Measurements from ENCODE around the gene THSD7A. TPM values are rescaled to one million over a fixed set of nuclear protein-coding genes. Genes with fewer than 3 reads are reported as not detected.
"Not testable (repeated sequence)": the region's sequence is repeated elsewhere in the genome, so short reads cannot be mapped to it uniquely, and the experiment has no call there.

The THSD7A gene
- total RNA-seq, 1 donor from 2014 or later, result 15.0 TPM

DNA sequence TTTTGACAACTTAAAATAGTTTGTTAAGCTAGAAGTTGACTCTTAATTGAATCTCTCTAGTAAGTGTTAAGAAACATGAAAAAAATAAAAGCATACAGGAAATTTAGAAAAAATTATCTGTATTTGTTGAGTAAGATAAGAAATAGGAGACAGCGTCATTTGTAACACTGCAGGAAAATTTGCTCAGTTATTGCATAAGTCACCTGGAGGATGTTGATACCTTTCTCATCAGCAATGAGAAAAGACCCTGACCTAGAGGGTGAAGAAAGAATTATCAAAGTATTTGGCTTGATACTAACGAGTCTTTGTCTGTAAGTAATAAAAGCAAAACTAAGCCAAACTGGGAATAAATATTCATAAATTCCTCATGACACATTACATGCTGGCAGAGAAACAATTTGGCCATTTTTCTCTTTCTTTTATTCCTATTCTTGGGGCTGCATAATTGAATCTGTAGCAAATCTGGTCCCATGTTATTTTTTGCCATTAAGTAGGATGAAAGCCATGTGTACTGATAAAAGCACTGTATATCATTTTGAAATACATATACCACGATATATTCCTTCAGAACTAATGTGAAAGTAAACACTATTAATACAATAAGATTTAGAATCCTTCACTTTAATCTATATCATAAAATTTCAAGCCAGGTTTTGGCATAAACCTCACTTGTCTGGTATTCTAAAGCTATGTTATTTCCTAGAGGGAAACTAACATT, 362.8 kb downstream of the THSD7A start:
- no peak for DNase-seq (ENCODE audit: low spot score)

- no peak for DNase-seq (ENCODE audit: low spot score)
These were observed 365.4 kb downstream of the THSD7A start for GRCh38 chr7:11466517-11467105.

- DNase-seq (ENCODE audit: low spot score), result no peak
These were observed 367.4 kb downstream of the THSD7A start for GRCh38 chr7:11464624-11465023.

DNA sequence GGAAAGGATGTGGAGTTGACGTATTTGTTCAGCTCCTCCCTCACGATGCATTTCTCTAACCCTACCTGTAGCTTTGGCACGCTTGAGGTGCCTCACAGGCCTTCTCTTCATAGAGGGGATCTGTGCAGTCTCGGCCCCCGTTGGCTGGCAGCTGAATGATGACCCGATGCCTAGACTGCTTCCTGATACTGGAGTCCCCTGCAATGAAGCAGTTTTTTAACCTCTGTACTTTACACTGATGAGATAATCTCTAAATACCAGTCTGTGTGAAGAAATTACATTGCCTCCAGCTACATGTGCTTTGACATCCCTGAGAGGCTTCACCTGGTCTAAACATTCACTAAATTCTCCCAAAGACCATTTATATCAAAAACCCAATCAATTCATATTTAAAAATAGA, 370.1 kb downstream of the THSD7A start:
- no peak for DNase-seq (ENCODE audit: low spot score)

- peak; percentile 15 for DNase-seq (ENCODE audit: low spot score)
These were observed 373.1 kb downstream of the THSD7A start for GRCh38 chr7:11458736-11459483.

DNA sequence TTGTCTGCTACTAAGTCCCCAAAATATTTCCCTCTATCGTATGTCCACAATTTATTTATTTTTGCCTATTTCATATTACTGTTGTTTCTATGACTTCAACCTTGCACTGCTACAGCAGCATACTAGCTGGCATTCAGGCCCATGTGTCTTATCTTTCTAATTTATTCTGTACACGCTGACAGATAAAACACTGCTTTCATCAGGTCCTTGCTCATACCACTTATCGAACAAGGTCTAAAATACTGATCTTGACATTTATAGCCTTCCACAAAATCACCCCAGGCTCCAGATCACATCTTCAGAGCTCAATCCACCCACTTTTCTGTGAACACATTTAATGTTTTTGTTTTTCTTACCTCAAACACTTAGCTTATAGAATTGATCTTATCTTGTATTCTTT, 374.6 kb downstream of the THSD7A start:
- DNase-seq (ENCODE audit: low spot score), result no peak

DNA sequence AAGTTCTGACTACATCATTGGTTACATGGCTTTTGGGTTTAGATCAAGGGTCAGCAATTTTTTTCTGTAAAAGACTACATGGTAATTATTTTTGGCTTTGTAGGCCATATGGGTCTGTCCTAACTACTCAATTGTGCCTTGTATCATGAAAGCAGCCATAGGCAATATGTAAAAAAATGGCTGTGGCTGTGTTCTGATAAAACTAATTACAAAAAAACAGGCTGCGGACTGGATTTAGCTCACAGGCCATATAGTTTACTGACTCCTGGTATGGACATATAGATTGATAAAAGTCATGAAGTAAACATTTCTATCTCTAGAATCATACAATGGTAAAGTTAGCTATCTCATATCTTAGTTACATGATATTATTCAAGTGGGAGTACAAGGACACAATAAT, 375.4 kb downstream of the THSD7A start:
- no peak for DNase-seq (ENCODE audit: low spot score)

GRCh38 chr7:11452476-11452875, 379.5 kb downstream of the THSD7A start:
- no peak for DNase-seq (ENCODE audit: low spot score)

GRCh38 chr7:11450281-11450680, 381.7 kb downstream of the THSD7A start:
- DNase-seq (ENCODE audit: low spot score), result no peak

- no peak for DNase-seq (ENCODE audit: low spot score)
These were observed 382.7 kb downstream of the THSD7A start for GRCh38 chr7:11449316-11449715.

- no peak for DNase-seq (ENCODE audit: low spot score)
These were observed 383.7 kb downstream of the THSD7A start for GRCh38 chr7:11448323-11448722.

- no peak for DNase-seq (ENCODE audit: low spot score)
These were observed 384.9 kb downstream of the THSD7A start for GRCh38 chr7:11447106-11447505.

DNA sequence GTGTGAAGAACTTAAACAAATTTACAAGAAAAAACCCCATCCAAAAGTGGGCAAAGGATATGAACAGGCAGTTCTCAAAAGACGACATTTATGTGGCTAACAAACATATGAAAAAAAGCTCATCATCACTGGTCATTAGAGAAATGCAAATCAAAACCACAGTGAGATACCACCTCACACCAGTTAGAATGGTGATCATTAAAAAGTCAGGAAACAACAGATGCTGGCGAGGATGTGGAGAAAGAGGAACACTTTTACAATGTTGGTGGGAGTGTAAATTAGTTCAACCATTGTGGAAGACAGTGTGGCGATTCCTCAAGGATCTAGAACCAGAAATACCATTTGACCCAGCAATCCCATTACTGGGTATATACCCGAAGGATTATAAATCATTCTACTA, 388.1 kb downstream of the THSD7A start:
- not testable (repeated sequence) for DNase-seq (ENCODE audit: low spot score)

DNA sequence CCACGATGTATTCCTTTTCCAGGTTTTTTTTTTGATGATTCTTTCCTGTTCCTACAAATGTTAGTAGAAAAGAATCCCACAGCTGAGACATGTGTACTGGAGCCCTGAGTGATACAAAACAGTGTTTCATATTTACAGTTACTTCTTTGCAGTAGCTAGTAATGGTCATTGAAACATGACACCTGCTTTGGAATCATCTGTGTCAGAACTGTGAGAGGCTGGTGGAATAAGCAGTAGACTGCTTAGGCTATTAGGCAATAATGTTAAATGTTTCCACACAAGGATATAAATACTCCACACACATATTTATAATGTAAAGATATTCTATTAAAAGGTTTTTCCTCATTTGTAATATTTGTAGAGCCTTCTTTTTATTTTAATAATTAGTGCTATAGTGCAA, 394.0 kb downstream of the THSD7A start:
- no peak for DNase-seq (ENCODE audit: low spot score)

GRCh38 chr7:11436773-11437524, 395.0 kb downstream of the THSD7A start:
- DNase-seq (ENCODE audit: low spot score), result no peak

DNA sequence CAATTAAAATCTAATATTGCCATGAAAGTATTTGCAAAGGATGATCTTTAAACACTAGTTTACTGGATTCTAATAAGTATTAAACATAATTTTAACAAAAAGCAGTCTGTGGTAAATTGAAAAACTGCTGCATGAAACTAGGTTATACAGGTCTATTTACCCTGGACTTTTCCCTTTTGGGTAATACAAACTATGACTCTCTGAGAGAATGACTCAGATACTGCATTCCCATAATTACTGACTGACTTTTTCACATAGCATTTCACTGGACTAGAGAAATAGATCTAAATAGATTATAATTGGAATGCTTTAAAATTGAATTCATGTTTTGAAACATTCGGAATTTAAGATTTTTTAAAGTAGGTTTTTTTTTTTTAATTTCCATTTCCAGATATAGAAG, 395.7 kb downstream of the THSD7A start:
- DNase-seq (ENCODE audit: low spot score), result no peak

DNA sequence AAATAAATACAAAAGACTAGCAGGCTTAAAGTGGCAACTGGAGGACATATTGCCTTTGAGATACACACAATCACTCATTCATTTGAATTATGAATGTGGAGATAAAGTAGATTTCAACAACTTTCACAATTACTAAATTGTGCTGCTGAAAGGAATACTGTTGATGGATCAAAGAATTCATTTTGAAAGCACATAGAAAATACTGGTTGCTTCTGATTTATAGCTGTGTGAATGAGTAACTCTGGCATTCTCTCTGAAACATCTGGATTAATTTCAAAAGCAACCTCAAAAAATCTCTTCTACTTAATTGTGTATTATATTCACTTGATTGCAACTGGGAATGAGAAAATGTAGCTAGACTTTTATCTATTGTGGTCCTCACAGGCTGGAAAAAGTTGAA, 397.6 kb downstream of the THSD7A start:
- no peak for DNase-seq (ENCODE audit: low spot score)

GRCh38 chr7:11430841-11431240, 401.2 kb downstream of the THSD7A start:
- no peak for DNase-seq (ENCODE audit: low spot score)

GRCh38 chr7:11430112-11430511, 401.9 kb downstream of the THSD7A start:
- no peak for DNase-seq (ENCODE audit: low spot score)

DNA sequence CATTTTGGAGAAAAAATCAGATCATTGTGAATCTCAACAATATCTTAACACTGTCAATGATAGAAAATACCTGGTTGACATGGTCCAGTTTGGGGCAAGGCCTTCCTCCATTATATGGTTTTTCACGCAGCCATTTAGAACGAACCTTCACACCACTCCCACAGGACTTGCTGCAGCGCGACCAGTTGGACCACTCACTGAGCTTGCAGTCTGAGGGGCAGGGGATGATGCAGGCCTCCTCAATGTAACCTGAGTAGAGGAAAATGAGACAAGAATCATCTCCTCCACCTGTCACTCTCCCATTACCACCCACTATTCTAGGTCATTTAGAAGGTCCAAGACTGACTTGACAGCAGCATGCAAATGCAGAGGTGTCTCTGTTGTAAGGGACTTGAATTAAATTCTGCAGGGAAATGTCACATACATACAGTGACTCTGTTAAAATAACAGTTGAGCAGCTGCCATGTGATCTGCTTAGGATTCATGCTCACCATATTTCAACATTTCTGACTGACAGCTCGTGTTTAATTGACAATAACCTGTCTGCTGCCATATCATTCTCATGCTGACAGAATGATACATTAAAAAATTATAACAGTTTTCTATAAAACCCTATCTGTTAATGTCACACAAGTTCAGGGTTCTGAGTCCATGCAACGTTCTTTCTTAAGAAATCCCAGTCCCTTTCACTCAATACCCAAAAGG, 403.0 kb downstream of the THSD7A start:
- DNase-seq (ENCODE audit: low spot score), result no peak

DNA sequence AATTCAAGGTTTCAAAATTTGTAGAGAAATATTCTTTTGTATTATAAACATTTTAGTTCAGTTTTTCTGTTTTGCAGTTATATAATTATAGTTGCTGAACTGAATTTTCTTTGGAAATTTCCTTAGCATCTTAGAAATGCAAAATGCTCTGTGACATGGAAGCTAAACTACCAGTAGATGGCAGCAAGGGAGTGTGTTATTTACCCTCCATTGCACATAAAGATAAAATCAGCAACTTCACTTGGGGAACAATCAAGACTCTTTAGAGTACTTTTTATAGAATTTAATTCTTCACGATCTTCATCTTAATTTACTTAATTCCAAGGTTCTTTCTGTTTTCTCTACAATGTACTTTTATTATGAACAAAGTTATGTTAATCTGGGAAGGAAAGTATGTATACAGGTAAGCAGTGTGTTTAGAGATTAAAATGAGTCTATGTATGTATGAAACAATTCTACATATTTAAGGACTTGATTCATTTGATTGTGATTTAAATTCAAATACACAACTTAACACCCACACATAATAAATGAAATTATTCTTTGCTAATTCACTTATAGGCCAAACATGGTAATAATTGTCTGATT, 404.2 kb downstream of the THSD7A start:
- DNase-seq (ENCODE audit: low spot score), result no peak
